SKM-1 (cell line): Measurements from ENCODE around the gene PLA2G2D.

Source experiments
- DNase-seq: peaks from one replicate; lab custom pipeline; 2025; ENCODE audit not compliant: unreplicated experiment; lab: John Stamatoyannopoulos, UW

The PLA2G2D gene

GRCh38 chr1:20089328-20090077 lies 29.8 kb downstream of the PLA2G2D start:
- DNase-seq = no peak

GRCh38 chr1:20087668-20088067 lies 31.7 kb downstream of the PLA2G2D start:
- no peak for DNase-seq

GRCh38 chr1:20086800-20087199 lies 32.5 kb downstream of the PLA2G2D start:
- DNase-seq = no peak

- DNase-seq = no peak
Measured at GRCh38 chr1:20083178-20083944, 36.0 kb downstream of the PLA2G2D start.

- DNase-seq = no peak
Measured at GRCh38 chr1:20082772-20083171, 36.6 kb downstream of the PLA2G2D start.

- DNase-seq = no peak
Measured at GRCh38 chr1:20081353-20081810, 38.0 kb downstream of the PLA2G2D start.

GRCh38 chr1:20080441-20081352 lies 38.6 kb downstream of the PLA2G2D start:
- no peak for DNase-seq

GRCh38 chr1:20079661-20080305 lies 39.6 kb downstream of the PLA2G2D start:
- no peak for DNase-seq

- no peak for DNase-seq
Measured at GRCh38 chr1:20078711-20079110, 40.6 kb downstream of the PLA2G2D start.

GRCh38 chr1:20078171-20078651 lies 41.1 kb downstream of the PLA2G2D start:
- no peak for DNase-seq

- no peak for DNase-seq
Measured at GRCh38 chr1:20076710-20077461, 42.5 kb downstream of the PLA2G2D start.

- DNase-seq = no peak
Measured at GRCh38 chr1:20076223-20076622, 43.1 kb downstream of the PLA2G2D start.

GRCh38 chr1:20075345-20075744 lies 44.0 kb downstream of the PLA2G2D start:
- DNase-seq = no peak

- no peak for DNase-seq
Measured at GRCh38 chr1:20074725-20075171, 44.6 kb downstream of the PLA2G2D start.

- DNase-seq = no peak
Measured at GRCh38 chr1:20074055-20074724, 45.1 kb downstream of the PLA2G2D start.

- no peak for DNase-seq
Measured at GRCh38 chr1:20073256-20073655, 46.1 kb downstream of the PLA2G2D start.

GRCh38 chr1:20072771-20073170 lies 46.6 kb downstream of the PLA2G2D start:
- no peak for DNase-seq

GRCh38 chr1:20071416-20071815 lies 47.9 kb downstream of the PLA2G2D start:
- DNase-seq = no peak

- DNase-seq = no peak
Measured at GRCh38 chr1:20070357-20070756, 49.0 kb downstream of the PLA2G2D start.
